SK-N-MC (cell line): ENCODE measurements around the gene EDARADD.

ENCODE experiments used
- EZH2 ChIP-seq: fragments of 200-600 bp; sonication (generic); IDR thresholded peaks from one replicate; pipeline ENCODE4 v1.6.1; 2017; ENCODE audit warnings: antibody characterized with exemption
- FOXP2 ChIP-seq: optimal IDR thresholded peaks from 2 replicates; pipeline ENCODE3; 2011; ENCODE audit warnings: mild to moderate bottlenecking, moderate library complexity; ENCODE audit not compliant: insufficient read depth; ENCODE audit errors: extremely low read length, control extremely low read depth
- POLR2AphosphoS5 ChIP-seq: IDR thresholded peaks from 2 replicates; pipeline ENCODE4 v1.6.1; 2012; ENCODE audit warnings: mild to moderate bottlenecking, low read depth, low read length, borderline replicate concordance

- TF ChIP-seq POLR2AphosphoS5, result no peak
- no peak for TF ChIP-seq FOXP2
- TF ChIP-seq EZH2, result no peak
These were observed 126.4 kb downstream of the EDARADD start for GRCh38 chr1:236520445-236521005.
